HepG2 (cell line): ENCODE measurements around the gene SLC35A3. TPM values are rescaled to one million over a fixed set of nuclear protein-coding genes. Genes with fewer than 3 reads are reported as not detected.

Source experiments
- ATAC-seq: fragments of 200-7000 bp; cut with Tn5 transposase; 3 replicates; pipeline ENCODE4 v1.9.1; 2020; ENCODE audit warnings: mild to moderate bottlenecking, moderate library complexity
- BruUV-seq: library from RNA; stranded (reverse); fragments of 400-500 nt; replicated peaks from 2 replicates; lab custom pipeline; 2021; lab: Mats Ljungman, UMichigan
- CTCF ChIA-PET: fragments of 300-600 bp; formaldehyde crosslinking; extraction: SDS; loops from one replicate; lab custom pipeline; 2021; ENCODE audit warnings: low total read pairs, inconsistent platforms, low intra/inter-chr PET ratio; lab: Yijun Ruan, JAX
- POLR2A ChIA-PET: fragments of 350-600 bp; sonication (Branson Sonifier 250); formaldehyde crosslinking; loops from one replicate; lab custom pipeline; 2020; ENCODE audit warnings: antibody characterized with exemption, inconsistent platforms; lab: Yijun Ruan, JAX
- DNase-seq: peaks from one replicate; pipeline ENCODE4 v3.0.0-alpha.2; 2015; ENCODE audit warnings: low spot score
- FAIRE-seq: peaks from 3 replicates; lab custom pipeline; 2011; peaks lifted over from hg19 to GRCh38; lab: Jason Lieb, UNC
- H2AFZ ChIP-seq: one replicate; pipeline ENCODE4 v1.6.1; 2011; ENCODE audit warnings: low read length, inconsistent platforms
- H3K27ac ChIP-seq: fragments of 300-600 bp; 3 replicates; pipeline ENCODE4 v1.8.0; 2011; ENCODE audit warnings: mixed run types, mild to moderate bottlenecking, mixed read lengths, low read length, inconsistent platforms; ENCODE audit not compliant: insufficient read depth; ENCODE audit errors: extremely low read length
- H3K27me3 ChIP-seq, 2 experiments: fragments of 200-600 bp in 1 of 2; 2 replicates in 1 of 2; 3 replicates in 1 of 2; pipeline versions ENCODE4 v1.6.0 to v1.8.0; 2011; ENCODE audit warnings: low read length in 2 of 2, mild to moderate bottlenecking in 2 of 2, moderate library complexity in 2 of 2, inconsistent platforms in 1 of 2; ENCODE audit not compliant: insufficient read depth in 2 of 2, control insufficient read depth in 1 of 2
- H3K36me3 ChIP-seq, 2 experiments: fragments of 200-600 bp in 1 of 2; replicated peaks in 1 of 2; 2 replicates in 1 of 2; 3 replicates in 1 of 2; pipeline versions ENCODE4 v1.5.1 to v1.8.0; 2011; ENCODE audit warnings: low read length in 2 of 2, inconsistent platforms in 1 of 2; ENCODE audit not compliant: insufficient read depth in 2 of 2, control insufficient read depth in 1 of 2
- H3K4me1 ChIP-seq: 2 replicates; pipeline ENCODE4 v1.5.1; 2012; ENCODE audit warnings: low read length, inconsistent platforms; ENCODE audit not compliant: insufficient read depth
- H3K4me2 ChIP-seq: 2 replicates; pipeline ENCODE4 v1.6.0; 2011; ENCODE audit warnings: low read depth, low read length, inconsistent platforms
- H3K4me3 ChIP-seq, 3 experiments: fragments of 200-600 bp in 1 of 3; sonication (generic), shearing (Covaris generic) in 1 of 3; replicated peaks in 1 of 3; 2 replicates each; pipeline ENCODE4 v1.5.1; 2011 to 2016; ENCODE audit warnings: low read length in 3 of 3, inconsistent platforms in 2 of 3, low read depth in 2 of 3, mild to moderate bottlenecking in 2 of 3, control low read depth in 1 of 3, mixed read lengths in 1 of 3; ENCODE audit not compliant: insufficient read depth in 1 of 3
- H3K79me2 ChIP-seq: one replicate; pipeline ENCODE4 v1.6.1; 2011; ENCODE audit warnings: low read length, inconsistent platforms; ENCODE audit not compliant: insufficient read depth
- H3K9ac ChIP-seq: 2 replicates; pipeline ENCODE4 v1.6.0; 2011; ENCODE audit warnings: mild to moderate bottlenecking, low read depth, low read length, inconsistent platforms; ENCODE audit not compliant: insufficient read depth
- H3K9me3 ChIP-seq: 2 replicates; pipeline ENCODE4 v1.5.1; 2012; ENCODE audit warnings: mild to moderate bottlenecking, low read length
- H4K20me1 ChIP-seq: 2 replicates; pipeline ENCODE4 v1.6.0; 2011; ENCODE audit warnings: inconsistent platforms, mild to moderate bottlenecking, low read length, moderate library complexity; ENCODE audit not compliant: insufficient read depth
- AGO1 ChIP-seq: fragments of 200-400 bp; formaldehyde crosslinking; IDR thresholded peaks from 2 replicates; pipeline ENCODE4 v1.6.1; 2017; ENCODE audit warnings: mild to moderate bottlenecking, low read depth, low read length, moderate library complexity; ENCODE audit not compliant: poor library complexity, severe bottlenecking
- CHCHD3 ChIP-seq: sonication (generic); formaldehyde crosslinking; IDR thresholded peaks from 2 replicates; pipeline ENCODE4 v1.8.0; 2022; ENCODE audit warnings: mild to moderate bottlenecking, missing genetic modification reagents, moderate library complexity
- CHD2 ChIP-seq: IDR thresholded peaks from 2 replicates; pipeline ENCODE4 v1.6.1; 2011; ENCODE audit warnings: low read depth, low read length, improper control_type of control experiment
- CREBL2 ChIP-seq: sonication (generic); formaldehyde crosslinking; IDR thresholded peaks from 2 replicates; pipeline ENCODE4 v1.8.1; 2023; ENCODE audit warnings: missing genetic modification reagents, mild to moderate bottlenecking, borderline replicate concordance
- GZF1 ChIP-seq: sonication (generic); formaldehyde crosslinking; IDR thresholded peaks from 2 replicates; pipeline ENCODE4 v1.5.1; 2020; ENCODE audit warnings: mild to moderate bottlenecking, missing genetic modification reagents
- HDAC6 ChIP-seq: fragments of 200-600 bp; sonication (generic); IDR thresholded peaks from 2 replicates; pipeline ENCODE4 v1.7.0; 2017; ENCODE audit warnings: mild to moderate bottlenecking, antibody characterized with exemption, low read length, low read depth
- IRF1 ChIP-seq: sonication (generic); formaldehyde crosslinking; IDR thresholded peaks from 2 replicates; pipeline ENCODE4 v1.4.0; 2020; ENCODE audit warnings: low read depth, mild to moderate bottlenecking, missing genetic modification reagents
- KDM6A ChIP-seq: IDR thresholded peaks from 2 replicates; pipeline ENCODE4 v1.6.1; 2016; ENCODE audit warnings: low read depth
- KLF13 ChIP-seq: sonication (generic); formaldehyde crosslinking; IDR thresholded peaks from 2 replicates; pipeline ENCODE4 v1.4.0; 2020; ENCODE audit warnings: mild to moderate bottlenecking, missing genetic modification reagents
- SAFB2 ChIP-seq: sonication (generic); formaldehyde crosslinking; IDR thresholded peaks from 2 replicates; pipeline ENCODE4 v1.5.1; 2020; ENCODE audit warnings: missing genetic modification reagents, low read depth, mild to moderate bottlenecking, borderline replicate concordance
- ZBTB34 ChIP-seq: sonication (generic); formaldehyde crosslinking; IDR thresholded peaks from 2 replicates; pipeline ENCODE4 v1.8.0; 2022; ENCODE audit warnings: mild to moderate bottlenecking, missing genetic modification reagents
- ZBTB38 ChIP-seq: sonication (generic); formaldehyde crosslinking; IDR thresholded peaks from 2 replicates; pipeline ENCODE4 v1.5.1; 2020; ENCODE audit warnings: mild to moderate bottlenecking, missing genetic modification reagents
- ZBTB8A ChIP-seq: sonication (generic); formaldehyde crosslinking; IDR thresholded peaks from 2 replicates; pipeline ENCODE4 v1.4.0; 2020; ENCODE audit warnings: mild to moderate bottlenecking, low read depth, missing genetic modification reagents, borderline replicate concordance
- ZNF354B ChIP-seq: sonication (generic); formaldehyde crosslinking; IDR thresholded peaks from 2 replicates; pipeline ENCODE4 v1.8.0; 2022; ENCODE audit warnings: mild to moderate bottlenecking, missing genetic modification reagents
- ZNF567 ChIP-seq: sonication (generic); formaldehyde crosslinking; IDR thresholded peaks from 2 replicates; pipeline ENCODE4 v1.8.1; 2023; ENCODE audit warnings: mild to moderate bottlenecking, missing genetic modification reagents, borderline replicate concordance
- ZNF737 ChIP-seq: sonication (generic); formaldehyde crosslinking; IDR thresholded peaks from 2 replicates; pipeline ENCODE4 v1.5.0; 2020; ENCODE audit warnings: missing genetic modification reagents, mild to moderate bottlenecking, borderline replicate concordance
- ZNF781 ChIP-seq: sonication (generic); formaldehyde crosslinking; IDR thresholded peaks from 2 replicates; pipeline ENCODE4 v1.5.1; 2020; ENCODE audit warnings: borderline replicate concordance, mild to moderate bottlenecking, missing genetic modification reagents; ENCODE audit errors: not compliant biosample characterization
- ZNF788 ChIP-seq: sonication (generic); formaldehyde crosslinking; IDR thresholded peaks from 2 replicates; pipeline ENCODE4 v1.5.0; 2020; ENCODE audit warnings: mild to moderate bottlenecking, missing genetic modification reagents, borderline replicate concordance
- ZSCAN31 ChIP-seq: sonication (generic); formaldehyde crosslinking; IDR thresholded peaks from 2 replicates; pipeline ENCODE4 v1.5.0; 2020; ENCODE audit warnings: low read depth, mild to moderate bottlenecking, missing genetic modification reagents
- WGBS: methylation state at CpG from one replicate; pipeline ENCODE4 v1.1.6; 2017; ENCODE audit warnings: low lambda C conversion rate; 5-methylcytosine and 5-hydroxymethylcytosine counted together
- in situ Hi-C: cut with HindIII; loops from 2 replicates; pipeline ENCODE4 v1.10.0; 2017; ENCODE audit warnings: low pct_unique_long_range_greater_than_20kb; ENCODE audit not compliant: extremely low pct_ligation_motif_present
- intact Hi-C: fragments of 100-400 bp; cut with micrococcal nuclease; formaldehyde crosslinking; loops from one replicate; pipeline ENCODE4 v1.10.0; 2022; ENCODE audit not compliant: unreplicated experiment
- polyA plus RNA-seq, 8 experiments: library from polyadenylated mRNA; depleted of rRNA in 3 of 8; stranded (reverse) in 7 of 8; unstranded in 1 of 8; fragments of >200 nt; fragmentation: Illumina TruSeq in 4 of 8; extraction: Trizol in 4 of 8; gene quantifications; 2 replicates each; pipeline versions ENCODE4 v1.2.1 to v1.2.3, GENCODE V29; 2011 to 2016; ENCODE audit warnings: low read depth in 4 of 8, missing spikeins in 1 of 8, mixed read lengths in 1 of 8; ENCODE audit not compliant: insufficient read depth in 1 of 8
- total RNA-seq, 5 experiments: library from RNA; depleted of rRNA; stranded (reverse); fragments of >200 nt; fragmentation: Illumina TruSeq; extraction: Trizol; gene quantifications; 2 replicates each; pipeline ENCODE4 v1.2.3, GENCODE V29; 2016; ENCODE audit warnings: low read depth in 1 of 5

Gene SLC35A3
- total and polyA plus RNA-seq, 2 of the 13 experiments (the other 11 are each of a cell fraction or from before 2014, with no cell fraction given), result 11.2 to 24.9 TPM

- TF ChIP-seq CREBL2 (CRISPR knock-in tag) (no peak), ZNF737 (CRISPR knock-in tag) (peak; percentile 28; the same call in 1 of the 2 replicates), HDAC6 (no peak), GZF1 (CRISPR knock-in tag) (no peak), KDM6A (CRISPR knock-in tag) (no peak), ZBTB34 (no peak), CHD2 (no peak), ZNF781 (CRISPR knock-in tag) (peak; percentile 76), ZBTB38 (no peak), CHCHD3 (CRISPR knock-in tag) (no peak)
Observed at GRCh38 chr1:99969260-99969728, 502 bp upstream of the SLC35A3 start (continued).

DNA sequence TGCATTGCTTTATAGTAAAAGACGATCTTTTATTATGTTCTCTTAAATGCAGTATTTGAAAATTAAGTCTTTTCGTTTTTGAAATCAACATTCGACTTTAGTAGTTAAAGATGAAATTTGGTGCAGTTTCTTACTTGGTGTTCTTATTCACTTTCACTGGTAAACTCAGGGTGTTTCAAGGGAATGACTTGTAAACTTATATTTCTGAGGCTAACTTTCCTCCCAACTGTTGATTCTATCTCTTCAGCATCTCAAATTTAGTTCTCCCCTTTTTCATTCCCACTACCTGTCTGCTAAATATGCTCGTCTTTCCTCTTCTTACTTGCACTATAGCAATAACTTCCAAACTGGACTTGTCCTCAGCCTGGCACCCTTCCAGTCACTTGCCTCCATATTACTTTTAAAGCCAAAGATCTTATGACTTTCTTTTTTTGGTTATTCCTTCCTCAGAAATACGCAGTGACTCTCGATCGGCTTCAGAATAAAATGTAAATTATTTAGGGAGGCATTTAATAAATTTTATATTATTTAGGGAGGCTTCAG is 988 bp downstream of the SLC35A3 start:
- Histone ChIP-seq H3K9me3 (no peaks in the 10 kb centered on the region), H3K4me1 (peaks cover 28% of the 10 kb centered on the region; the same call in 1 of the 2 replicates), H3K4me3 (peak overlapping the region; percentile 79 to 97 (median 95)), H3K9ac (peak overlapping the region; percentile 77), H3K27me3 (no peaks in the 10 kb centered on the region; a peak in 1 of 5 replicates), H3K79me2 (peaks cover 34% of the 10 kb centered on the region), H3K27ac (peak overlapping the region; percentile 86), H3K4me2 (peak overlapping the region; percentile 89), H2AFZ (peak overlapping the region; percentile 20), H3K36me3 (peaks cover 1 to 13% of the 10 kb centered on the region in 2 experiments; a peak in 3 of 5 replicates), H4K20me1 (no peaks in the 10 kb centered on the region)
- CTCF ChIA-PET, result no interaction called here
- no peak for TF ChIP-seq SAFB2 (CRISPR knock-in tag)
- no peak for TF ChIP-seq ZNF354B
- no peak for TF ChIP-seq ZSCAN31 (CRISPR knock-in tag)
- TF ChIP-seq ZBTB8A, result no peak
- TF ChIP-seq KLF13 (CRISPR knock-in tag), result no peak
- no peak for TF ChIP-seq AGO1
- TF ChIP-seq ZNF788, result no peak
- TF ChIP-seq ZNF567 (CRISPR knock-in tag), result no peak
- no peak for TF ChIP-seq IRF1 (CRISPR knock-in tag)
- WGBS, result 42% methylated on average over 7 of the region's 7 CpGs
- POLR2A ChIA-PET, result interaction anchor here (0.8 to 2.3 kb wide), 6 partner anchors 34 to 279 kb away, joined by 3 to 25 read pairs (median 10); partner anchors contain the start of genes AGL, DBT, SASS6 and TRMT13
- ATAC-seq (no peak), DNase-seq (no peak), FAIRE-seq (no peak)
- intact Hi-C loops (loop anchor here (2.0 kb wide), 1 partner anchor 68 kb away; a partner anchor contains a TSS), in situ Hi-C loops (no loop called here)
- BruUV-seq, result no TSS peak
